Inferior parietal cortex (tissue), 1 donor: ENCODE measurements around the gene NFATC2IP.

Experiments used
- DNase-seq: peaks from one replicate; pipeline ENCODE4 v3.0.0-alpha.2; 2016; ENCODE audit errors: extremely low spot score

NFATC2IP gene

GRCh38 chr16:28950648-28951409 lies at the start of gene NFATC2IP:
Gene NFATC2IP (plus strand): TSS chr16:28950937. CDS start chr16:28951012, 75 bp downstream.
- DNase-seq: peak; percentile 100

- no peak for DNase-seq
Observed at GRCh38 chr16:28901862-28902261, 48.9 kb upstream of the NFATC2IP start.

DNA sequence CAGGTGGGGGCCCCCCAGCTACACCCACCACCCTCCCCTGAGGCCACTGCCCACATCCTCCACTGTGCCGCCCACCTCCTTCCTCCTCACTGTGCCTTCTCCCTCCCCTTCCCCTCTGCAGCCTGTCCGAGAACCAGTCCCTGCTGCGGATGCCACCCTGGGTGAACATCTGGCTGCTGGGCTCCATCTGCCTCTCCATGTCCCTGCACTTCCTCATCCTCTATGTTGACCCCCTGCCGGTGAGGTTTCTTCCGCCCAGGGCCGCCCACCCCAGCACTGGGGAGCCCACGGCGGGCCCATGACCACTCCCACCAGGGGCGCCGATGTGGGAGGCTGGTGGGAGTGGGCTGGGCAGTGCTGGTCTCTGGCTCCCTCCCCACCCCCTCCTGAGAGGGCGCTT lies 47.8 kb upstream of the NFATC2IP start:
- no peak for DNase-seq

- DNase-seq: no peak
Observed at GRCh38 chr16:28903344-28904042, 47.2 kb upstream of the NFATC2IP start.

DNA sequence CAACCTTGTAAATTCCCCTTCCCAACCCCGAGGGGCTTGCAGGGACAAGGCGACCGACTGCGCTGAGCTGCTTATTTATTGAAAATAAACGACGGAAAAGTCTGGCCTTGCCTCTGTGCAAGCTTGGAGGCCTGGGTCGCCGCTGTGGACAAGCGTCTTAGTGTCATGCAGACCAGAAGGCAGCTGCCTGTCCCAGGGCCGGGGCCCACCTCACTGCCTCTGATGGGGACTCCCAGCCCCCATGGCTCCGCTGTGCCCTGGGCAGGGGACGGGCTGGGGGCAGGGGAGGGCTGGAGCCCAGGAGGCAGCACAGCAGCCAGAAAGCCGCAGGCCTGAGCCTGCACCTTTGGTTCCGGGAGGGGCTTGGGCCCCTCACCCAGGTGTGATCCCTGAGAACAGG lies 46.4 kb upstream of the NFATC2IP start:
- DNase-seq: no peak

DNA sequence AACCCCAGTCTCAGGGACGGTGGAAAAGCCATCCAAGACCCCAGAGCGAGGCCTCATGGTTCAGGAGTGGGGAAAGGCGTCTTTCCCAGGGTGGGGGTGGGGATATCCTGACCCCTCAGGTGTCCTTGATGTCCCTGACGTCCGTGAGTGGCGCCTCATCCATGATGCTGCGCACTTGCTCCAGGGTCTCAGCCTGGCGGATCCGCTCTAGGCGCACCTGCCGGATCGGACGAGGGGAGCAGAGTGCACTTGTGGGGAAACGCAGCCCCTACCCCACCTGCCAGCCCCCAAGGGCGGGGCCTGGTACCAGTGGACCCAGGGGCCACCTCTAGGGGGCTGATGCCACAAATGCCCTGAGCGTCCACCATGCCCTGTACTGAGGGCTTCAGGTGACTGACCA lies 45.9 kb upstream of the NFATC2IP start:
- DNase-seq: no peak

DNA sequence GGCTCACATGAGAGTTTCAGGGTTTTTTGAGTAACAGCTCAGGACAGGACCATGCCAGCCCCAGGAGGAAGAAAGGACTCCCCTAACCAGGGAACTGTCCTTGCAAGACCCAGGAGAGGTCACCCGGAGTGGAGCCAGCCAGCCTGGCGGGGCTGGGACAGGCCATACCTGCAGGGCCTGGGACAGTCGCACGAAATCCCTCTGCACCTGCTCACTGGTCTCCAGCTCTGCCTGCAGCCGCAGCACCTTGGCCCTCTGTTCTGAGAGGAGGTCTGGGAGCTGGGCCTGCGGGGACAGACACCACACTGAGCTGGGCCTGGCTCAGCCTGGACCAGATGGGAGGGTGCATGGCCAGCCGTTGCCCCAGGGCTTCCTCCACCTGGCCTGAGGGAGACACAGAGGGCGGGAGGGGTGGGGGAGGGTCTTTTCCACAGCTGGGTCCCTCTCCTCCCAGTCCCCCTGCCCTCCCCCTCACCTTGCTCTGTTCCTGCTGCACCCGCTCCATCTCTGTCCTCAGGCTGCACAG lies 45.4 kb upstream of the NFATC2IP start:
- no peak for DNase-seq

GRCh38 chr16:28905800-28906372 lies 44.9 kb upstream of the NFATC2IP start:
- DNase-seq: no peak

- DNase-seq: no peak
Observed at GRCh38 chr16:28910086-28911031, 40.4 kb upstream of the NFATC2IP start.

- DNase-seq: no peak
Observed at GRCh38 chr16:28912558-28912957, 38.2 kb upstream of the NFATC2IP start.

DNA sequence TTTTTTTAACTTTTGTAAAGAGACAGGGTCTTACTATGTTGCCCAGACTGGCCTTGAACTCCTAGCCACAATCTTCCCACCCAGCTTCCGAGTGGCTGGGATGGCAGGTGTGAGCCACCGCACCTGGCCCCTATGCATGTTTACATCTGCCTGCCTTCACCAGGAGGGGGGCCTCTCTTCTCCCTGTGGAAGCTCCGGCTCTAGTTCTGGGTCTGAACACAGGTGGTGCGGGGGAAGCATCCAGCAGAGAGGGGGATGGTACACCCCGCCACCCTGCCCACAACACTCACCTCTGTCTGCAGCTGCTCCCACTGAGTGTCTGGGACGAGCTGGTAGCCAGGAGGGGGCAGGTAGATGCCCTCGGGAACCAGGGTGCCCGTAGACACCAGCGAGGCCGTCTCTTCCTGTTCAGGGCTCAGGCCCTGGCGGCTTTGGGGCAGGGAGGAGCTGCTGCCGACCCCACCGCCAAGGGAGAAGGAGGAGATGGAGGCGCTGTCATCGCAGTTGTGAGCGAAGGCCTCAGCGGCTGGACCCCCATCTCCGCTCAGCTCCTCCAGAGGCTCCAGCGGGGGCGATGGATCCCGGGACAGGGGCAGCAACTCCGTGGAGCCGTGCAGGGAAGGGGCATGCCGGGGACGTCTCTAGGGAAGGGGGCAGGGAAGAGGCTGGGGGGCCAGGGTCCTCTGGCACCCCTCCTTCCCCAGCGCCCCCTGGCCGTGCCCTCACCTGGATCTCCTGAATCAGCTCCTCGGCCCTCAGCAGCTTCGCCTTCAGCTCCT lies 36.6 kb upstream of the NFATC2IP start:
- no peak for DNase-seq

GRCh38 chr16:28915181-28915580 lies 35.6 kb upstream of the NFATC2IP start:
- no peak for DNase-seq

DNA sequence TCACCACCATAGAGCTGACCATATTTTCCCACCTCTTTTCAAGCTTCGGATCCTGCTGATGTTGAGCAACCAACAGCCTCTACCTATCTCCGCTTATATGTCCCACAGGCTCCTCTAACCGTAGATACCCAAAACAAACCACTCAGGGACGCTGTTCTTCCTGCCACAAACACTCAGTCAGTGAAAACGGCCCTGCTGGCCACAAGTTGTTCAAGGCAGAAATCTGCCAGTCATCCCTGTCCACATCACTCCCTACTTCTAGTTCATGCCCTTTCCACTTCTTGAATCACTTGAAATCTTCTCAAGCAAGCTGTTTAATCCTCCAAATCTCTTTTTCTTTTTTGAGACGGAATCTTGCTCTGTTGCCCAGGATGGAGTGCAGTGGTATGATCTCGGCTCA lies 33.6 kb upstream of the NFATC2IP start:
- DNase-seq: no peak

DNA sequence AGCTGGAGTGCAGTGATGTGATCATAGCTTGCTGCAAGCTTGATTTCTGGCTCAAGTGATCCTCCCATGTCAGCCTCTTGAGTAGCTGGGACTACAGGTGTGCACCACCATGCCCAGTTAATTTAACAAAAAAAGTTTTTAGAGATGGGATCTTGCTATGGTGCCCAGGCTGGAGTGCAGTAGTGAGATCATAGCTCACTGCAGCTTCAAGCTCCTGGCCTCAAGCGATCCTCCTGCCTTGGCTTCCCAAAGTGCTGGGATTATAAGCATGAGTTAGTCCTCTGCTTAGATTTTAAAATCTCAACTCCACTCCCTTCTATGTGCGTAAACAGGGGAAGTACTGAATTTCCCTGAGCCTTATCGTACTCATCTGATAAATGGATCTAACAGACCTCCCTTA lies 32.0 kb upstream of the NFATC2IP start:
- DNase-seq: no peak

DNA sequence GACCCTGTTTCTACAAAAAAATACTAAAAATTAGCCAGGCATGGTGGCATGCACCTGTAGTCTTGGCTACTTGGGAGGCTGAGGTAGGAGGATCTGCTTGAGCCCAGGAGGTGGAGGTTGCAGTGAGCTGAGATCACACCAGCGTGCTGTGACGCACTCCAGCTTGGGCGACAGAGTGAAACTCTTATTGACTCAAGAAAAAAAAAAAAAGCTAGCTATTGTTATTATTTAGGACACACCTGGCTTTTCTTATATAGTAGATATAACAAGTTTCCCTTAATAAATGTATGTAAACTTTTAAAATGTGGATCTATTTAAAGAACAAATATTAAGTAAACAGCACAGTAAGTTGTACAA lies 27.5 kb upstream of the NFATC2IP start:
- no peak for DNase-seq

- no peak for DNase-seq
Observed at GRCh38 chr16:28923652-28924398, 26.9 kb upstream of the NFATC2IP start.

GRCh38 chr16:28924399-28924761 lies 26.4 kb upstream of the NFATC2IP start:
- no peak for DNase-seq

GRCh38 chr16:28924762-28925385 lies 25.9 kb upstream of the NFATC2IP start, which contains the start of gene RABEP2:
Gene RABEP2 (minus strand): TSS chr16:28925238. CDS start chr16:28925163, 75 bp downstream.
- DNase-seq: peak; percentile 88

DNA sequence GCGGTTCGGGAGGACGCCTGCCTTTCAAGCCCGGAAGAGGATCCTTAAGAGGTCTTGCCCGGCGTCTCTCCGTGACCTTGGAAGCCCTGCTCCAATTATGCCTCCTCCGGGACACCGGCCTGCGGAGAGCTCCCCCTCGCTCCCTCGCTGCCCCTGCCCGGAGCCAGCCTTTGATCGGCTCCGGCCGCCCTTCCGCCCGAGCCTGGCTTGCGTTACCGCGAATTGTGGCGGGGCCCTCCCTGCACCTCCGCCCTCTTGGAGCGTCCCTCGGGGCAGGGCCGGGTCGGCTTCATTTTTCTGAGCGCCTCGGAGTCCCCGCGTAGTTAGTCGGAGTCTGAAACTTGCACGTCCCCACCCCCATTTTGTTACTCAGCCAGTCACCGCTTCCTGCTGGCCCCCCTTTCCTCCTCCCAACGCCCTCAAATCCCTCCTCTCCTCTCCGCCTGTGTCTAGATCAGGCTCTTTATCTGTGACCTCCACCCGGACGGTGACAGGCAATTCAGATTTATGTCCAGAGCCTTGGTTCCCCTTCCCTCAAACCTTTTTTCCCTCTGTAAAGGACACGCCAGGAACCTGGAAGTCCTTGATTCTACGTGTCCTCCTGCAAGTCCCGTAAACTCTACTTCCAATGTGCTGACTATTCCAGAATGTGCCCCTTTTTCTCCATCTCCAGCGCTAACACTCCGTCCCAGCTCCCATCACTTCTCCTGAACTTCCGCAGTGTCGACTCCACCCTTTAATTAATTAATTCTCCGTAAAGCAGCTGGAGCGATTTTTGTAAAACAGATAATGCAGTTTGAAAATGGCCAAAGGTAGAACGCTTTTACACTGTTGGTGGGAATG lies 25.1 kb upstream of the NFATC2IP start:
- peak; percentile 50 for DNase-seq
